Hair follicular keratinocyte (primary cell): Measurements from ENCODE around the gene QPRT. TPM values are rescaled to one million over a fixed set of nuclear protein-coding genes. Genes with fewer than 3 reads are reported as not detected.

Experiments
- total RNA-seq: library from RNA; depleted of rRNA; stranded (reverse); fragments of >200 nt; gene quantifications from 2 replicates; pipeline ENCODE4 v1.2.3, GENCODE V29; 2015

Gene QPRT
- total RNA-seq = 6.2 and 8.3 TPM in 2 replicates

DNA sequence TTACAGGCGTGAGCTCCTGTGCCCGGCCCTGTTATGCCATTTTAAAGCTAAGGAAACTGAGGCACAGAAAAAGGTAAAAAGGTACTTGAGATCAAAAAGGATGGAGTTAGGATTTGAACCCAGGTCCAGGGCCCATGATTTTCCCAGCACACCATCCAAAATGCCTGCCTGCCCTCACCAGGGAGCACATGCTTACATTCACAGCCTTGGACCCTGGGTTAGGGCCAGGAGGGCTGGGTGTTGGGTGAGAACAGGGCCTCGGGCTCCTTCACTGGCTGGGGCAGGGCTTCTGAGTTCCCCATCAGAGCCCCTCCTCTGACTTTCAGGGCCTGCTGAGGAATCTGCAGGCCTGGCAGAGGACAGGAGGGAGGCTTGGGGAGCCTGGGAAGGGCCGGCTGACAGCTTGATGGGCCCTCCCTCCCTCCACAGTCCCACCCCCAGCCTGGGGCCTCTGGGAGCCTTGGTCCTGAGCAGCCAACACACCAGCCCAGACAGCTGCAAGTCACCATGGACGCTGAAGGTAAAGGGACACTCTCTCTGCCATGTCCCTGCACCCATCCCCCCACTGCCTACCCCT, at the start of gene QPRT:
QPRT (plus strand) TSS at position 490 of the 577 bp plus-strand sequence; CDS start at position 508, 18 bp downstream.

DNA sequence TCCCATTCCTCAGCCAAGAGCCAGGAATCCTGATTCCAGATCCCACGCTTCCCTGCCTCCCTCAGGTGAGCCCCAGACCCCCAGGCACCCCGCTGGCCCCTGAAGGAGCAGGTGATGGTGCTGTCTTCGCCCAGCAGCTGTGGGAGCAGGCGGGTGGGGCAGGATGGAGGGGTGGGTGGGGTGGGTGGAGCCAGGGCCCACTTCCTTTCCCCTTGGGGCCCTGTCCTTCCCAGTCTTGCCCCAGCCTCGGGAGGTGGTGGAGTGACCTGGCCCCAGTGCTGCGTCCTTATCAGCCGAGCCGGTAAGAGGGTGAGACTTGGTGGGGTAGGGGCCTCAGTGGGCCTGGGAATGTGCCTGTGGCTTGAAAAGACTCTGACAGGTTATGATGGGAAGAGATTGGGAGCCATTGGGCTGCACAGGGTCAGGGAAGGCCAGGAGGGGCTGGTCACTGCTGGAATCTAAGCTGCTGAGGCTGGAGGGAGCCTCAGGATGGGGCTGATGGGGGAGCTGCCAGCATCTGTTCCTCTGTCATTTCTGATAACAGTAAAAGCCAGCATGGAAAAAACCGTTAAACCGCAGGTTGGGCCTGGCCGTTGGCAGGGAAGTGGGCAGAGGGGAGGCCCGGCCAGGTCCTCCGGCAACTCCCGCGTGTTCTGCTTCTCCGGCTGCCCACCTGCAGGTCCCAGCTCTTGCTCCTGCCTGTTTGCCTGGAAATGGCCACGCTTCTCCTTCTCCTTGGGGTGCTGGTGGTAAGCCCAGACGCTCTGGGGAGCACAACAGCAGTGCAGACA, 15.8 kb upstream of the QPRT start, which contains the start of gene SPN:
SPN (plus strand) TSS at position 232 of the 791 bp plus-strand sequence; CDS start at position 714, 482 bp downstream.

DNA sequence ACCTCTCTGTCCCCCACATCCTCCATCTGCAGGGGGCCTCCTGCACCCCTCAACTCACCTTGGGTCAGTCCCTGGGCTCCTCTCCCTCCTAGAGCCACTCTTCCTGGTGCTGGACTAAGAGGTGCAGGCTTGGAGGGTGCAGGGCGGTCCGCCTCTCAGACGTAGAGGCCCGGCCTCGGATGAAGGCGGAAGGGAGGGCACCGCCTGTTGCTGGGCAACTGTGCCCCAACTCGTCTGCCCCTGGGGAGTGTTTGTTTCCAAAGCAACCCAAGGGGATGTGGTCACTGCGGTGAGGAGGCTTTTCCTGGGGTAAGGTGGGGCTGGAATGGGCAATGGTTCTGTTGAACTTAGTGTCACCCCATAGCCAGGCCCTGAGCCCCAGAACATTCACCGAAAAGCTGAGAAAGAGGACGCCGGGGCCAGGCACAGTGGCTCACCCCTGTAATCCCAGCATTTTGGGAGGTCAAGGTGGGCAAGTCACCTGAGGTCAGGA, 66.9 kb downstream of the QPRT start, which contains the start of gene C16orf54:
C16orf54 (minus strand) TSS at position 138 of the 493 bp plus-strand sequence. CDS start 1,039 bp downstream, outside the sequence.

Other genes with a start within 250 kb of the QPRT start
- 14.1 and 15.2 TPM in 2 replicates for gene BOLA2, start 224.8 kb upstream of the QPRT start, total RNA-seq
- 42.6 and 64.9 TPM in 2 replicates for gene SLX1B, start 224.6 kb upstream of the QPRT start, total RNA-seq
- gene SULT1A4, start 219.3 kb upstream of the QPRT start, total RNA-seq = 0.76 and 2.0 TPM in 2 replicates
- gene NPIPB12, start 172.8 kb upstream of the QPRT start, total RNA-seq = 1.2 and 2.8 TPM in 2 replicates
- gene SPN, start 15.9 kb upstream of the QPRT start, total RNA-seq = not detected in 2 replicates
- gene C16orf54, start 66.8 kb downstream of the QPRT start, total RNA-seq = not detected in 2 replicates
- gene ZG16, start 99.1 kb downstream of the QPRT start, total RNA-seq = not detected in 2 replicates
- gene KIF22, start 111.6 kb downstream of the QPRT start, total RNA-seq = 38.5 and 83.8 TPM in 2 replicates
- 108 and 150 TPM in 2 replicates for gene MAZ, start 127.3 kb downstream of the QPRT start, total RNA-seq
- gene PRRT2, start 133.0 kb downstream of the QPRT start, total RNA-seq = not detected in 2 replicates
- gene PAGR1, start 137.0 kb downstream of the QPRT start, total RNA-seq = 37.2 and 72.5 TPM in 2 replicates
- gene MVP, start 141.3 kb downstream of the QPRT start, total RNA-seq = 126 and 154 TPM in 2 replicates
- gene CDIPT, start 184.0 kb downstream of the QPRT start, total RNA-seq = 58.9 and 65.7 TPM in 2 replicates
- 4.6 and 16.2 TPM in 2 replicates for gene SEZ6L2, start 220.4 kb downstream of the QPRT start, total RNA-seq
- 5.0 and 7.8 TPM in 2 replicates for gene ASPHD1, start 221.3 kb downstream of the QPRT start, total RNA-seq
- gene KCTD13, start 247.0 kb downstream of the QPRT start, total RNA-seq = 17.1 and 19.8 TPM in 2 replicates